Activated T-cell treated with anti-CD3 and anti-CD28 coated beads for 1 hour (primary cell): Measurements from ENCODE around the gene NCAM1.
"Not testable (repeated sequence)": the region's sequence is repeated elsewhere in the genome, so short reads cannot be mapped to it uniquely, and the experiment has no call there.

Source experiments
- DNase-seq: peaks from one replicate; pipeline ENCODE4 v3.0.0-alpha.2; 2020; ENCODE audit warnings: low read depth

Gene NCAM1

DNA sequence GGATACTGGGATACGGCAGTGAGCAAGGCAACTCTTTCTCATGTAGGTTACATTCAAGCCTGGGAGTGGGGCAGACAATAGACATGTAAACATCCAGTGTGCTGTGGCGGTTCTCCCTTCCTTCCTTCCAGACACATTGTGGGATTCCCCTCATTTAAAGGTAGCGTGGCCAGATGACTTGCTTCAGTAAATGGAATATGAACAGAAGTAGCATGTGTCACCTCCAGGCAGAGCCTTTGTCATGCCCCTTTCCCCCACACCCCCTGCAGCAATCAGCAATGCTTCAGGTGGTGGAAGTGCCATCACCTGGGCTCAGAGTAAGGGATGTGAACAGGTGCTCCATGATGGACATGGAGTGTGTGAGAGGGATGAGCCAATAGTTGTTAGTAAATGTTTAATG, 318.4 kb downstream of the NCAM1 start:
- no peak for DNase-seq

DNA sequence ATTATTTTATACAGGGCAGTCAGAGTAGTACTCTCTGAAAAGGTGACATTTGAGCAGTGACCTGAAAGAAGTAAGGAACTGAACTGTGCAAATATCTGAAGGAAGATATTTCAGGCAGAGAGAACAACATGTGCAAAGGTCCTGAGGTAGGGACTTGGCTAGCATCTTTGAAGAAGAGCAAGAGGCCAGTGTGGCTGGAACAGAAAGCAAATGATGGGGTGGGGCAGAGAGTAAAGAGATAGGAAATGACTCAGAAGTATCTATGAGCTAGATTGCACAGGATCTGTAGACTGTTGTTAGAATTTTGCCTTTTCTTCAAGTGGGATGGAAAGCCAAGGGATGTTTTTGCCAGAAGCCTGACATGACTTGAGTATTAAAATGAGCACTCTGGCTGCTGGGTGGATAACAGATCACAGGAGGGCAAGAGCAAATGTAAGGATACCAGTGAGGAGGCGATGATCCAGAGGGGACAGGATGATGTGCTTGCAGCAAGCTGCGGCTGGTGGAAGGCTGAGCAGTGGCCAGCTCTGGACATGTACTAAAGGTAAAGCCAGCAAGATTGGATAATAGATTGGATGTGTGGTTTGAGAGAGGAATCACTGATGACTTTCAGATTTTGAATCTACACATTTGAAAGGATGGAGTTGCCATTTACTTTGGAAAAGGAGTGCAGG, 320.0 kb downstream of the NCAM1 start:
- DNase-seq: no peak

DNA sequence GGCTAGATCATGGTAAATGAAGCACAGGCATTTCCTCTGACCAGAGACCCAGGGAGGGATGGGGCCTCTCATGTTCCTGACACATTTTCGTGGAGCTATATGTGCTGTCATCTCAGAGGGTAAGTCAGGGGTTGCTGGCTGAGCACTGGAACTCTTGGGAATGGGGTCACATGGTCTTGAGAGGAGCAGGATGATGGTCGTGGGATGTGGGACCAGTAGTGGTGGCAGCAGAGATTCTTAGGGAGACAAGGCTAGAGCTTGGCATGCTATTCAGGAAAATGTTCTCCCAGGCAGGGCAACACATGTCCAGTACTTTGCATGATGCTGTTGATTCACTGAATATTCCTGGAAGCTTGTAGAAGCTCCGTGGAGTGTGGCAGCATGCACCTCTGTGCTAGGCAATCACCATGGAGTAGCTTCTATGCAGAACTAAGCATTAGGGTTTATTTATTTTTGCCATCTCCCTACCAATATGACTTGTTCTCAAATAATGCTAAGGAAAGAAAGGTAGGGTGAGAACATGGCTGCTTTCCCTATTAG, 321.7 kb downstream of the NCAM1 start:
- no peak for DNase-seq

DNA sequence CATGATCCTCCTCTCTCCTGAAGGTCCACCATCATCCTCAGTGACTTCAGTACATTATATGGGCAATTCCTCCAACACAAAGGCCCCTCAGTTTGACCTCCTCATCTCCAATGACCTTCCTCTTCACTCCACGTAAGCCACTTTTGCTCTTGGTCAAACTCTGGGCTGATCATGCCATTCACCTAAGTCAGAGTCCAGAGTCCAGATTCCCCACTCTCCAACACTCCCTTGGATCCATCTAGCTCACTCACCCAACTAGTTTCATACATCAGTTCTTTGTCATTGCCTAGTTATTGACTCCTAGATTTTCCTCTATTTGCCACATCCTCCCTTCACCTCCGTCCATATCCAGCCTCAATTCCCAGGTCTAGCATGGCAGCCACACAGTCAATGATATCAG, 322.7 kb downstream of the NCAM1 start:
- no peak for DNase-seq

DNA sequence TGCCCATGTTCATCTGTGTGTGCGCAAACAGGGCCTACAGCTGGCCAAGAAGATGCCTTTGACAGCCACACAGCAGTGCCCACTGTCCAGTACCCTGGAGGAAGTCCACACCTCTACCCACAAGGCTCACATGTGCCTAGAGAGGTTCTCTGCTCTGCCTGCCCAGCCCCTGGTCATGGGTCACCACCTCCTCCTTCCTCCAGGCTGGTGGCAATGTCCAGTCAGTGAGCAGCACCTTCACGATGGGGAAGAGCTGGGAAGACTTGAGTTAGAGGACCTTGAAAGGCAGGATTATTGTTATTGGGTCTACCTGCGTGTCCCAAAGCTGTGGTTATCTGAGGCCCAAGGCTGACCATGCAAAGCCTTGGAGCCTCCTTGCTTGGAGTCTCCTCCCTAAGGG, 324.8 kb downstream of the NCAM1 start:
- no peak for DNase-seq

DNA sequence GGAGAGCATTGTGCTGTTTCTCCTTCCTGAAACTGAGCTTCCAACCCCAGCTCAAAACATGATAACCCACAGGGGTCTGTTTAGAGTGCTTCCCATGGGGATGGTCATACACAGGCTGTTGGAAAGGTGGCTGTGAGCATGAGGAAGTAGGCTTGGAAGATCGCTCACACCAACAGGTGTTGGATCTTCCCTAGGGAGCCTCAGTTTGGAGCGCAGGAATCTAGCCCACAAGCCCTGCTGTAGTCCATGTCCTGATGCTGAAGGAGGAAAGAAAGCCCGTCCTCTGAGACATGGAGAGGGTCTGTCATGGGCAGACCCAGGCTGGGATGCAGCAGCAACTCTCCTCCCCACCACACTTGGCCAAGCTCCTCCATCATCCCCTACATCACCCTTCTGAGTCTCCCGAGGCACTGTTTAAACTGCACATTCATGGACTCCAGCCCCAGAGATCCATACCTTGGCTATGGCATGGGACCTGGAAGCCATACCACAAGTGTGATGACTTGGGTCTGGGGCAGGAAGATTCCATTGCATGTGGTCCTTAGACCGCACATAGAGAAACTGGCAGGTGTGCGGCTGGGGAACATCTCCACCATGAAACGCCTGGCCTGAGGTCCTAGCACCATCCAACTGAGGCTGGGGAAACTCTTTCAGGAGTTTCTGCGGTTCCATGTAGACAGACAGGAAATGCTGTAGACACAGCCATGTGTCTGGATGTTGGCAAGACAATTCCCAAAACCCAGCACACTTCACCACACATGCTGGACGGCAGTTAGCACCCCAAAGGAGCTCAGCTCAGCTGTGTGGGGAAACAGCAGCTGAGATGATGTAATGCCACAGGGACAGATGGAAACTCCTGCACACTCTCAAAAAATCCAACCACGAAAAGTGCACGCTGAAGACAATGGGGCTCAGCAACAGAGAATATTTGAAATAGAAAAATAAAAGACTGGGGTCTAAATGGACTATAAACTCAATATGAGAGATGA, 325.6 kb downstream of the NCAM1 start:
- DNase-seq: no peak

DNA sequence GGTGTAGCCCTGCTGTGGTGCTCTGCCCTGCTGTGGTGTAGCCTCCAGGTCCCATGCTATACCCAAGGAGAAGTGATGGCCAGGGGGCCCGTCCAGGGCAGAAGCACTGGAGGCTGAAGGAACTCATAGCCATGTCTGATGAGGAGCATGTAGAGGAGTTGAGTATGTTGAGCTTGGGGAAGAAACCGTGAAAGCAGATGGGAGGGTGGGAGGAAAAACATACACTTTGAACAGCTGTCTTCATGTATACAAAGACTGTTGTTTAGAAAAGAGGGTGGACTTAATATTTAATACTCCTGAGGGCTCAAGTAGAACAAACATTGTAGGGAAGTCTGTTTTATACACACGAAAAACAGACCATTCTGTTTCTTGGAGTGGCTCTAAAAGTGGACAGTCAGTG, 326.6 kb downstream of the NCAM1 start:
- no peak for DNase-seq

DNA sequence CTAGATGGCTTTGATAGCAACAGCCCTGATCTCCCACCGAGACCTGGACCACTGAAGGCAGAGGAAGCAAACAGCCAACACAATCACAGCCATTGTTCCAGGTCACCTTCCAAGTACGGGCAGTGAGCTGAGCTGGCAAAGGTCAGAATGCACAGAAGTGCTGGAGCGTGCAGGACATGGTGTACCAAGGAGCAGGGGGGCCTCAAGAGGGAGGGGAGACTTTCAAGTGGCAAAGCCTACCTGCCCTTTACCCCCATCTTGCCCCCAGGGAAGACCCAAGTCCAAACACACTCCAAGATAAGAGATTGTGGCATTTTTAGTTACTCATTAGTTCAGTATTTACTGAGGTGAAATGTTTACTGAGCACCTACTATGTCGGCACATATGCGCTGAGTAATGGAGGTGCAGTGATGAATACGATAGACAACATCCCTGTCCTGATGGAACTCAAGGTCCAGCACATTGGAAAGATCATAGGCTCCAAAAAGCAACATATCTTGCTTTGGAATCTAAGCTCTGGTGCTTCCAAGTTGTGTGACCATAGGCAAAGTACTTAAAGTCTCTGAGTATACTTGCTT, 327.2 kb downstream of the NCAM1 start:
- DNase-seq: no peak

DNA sequence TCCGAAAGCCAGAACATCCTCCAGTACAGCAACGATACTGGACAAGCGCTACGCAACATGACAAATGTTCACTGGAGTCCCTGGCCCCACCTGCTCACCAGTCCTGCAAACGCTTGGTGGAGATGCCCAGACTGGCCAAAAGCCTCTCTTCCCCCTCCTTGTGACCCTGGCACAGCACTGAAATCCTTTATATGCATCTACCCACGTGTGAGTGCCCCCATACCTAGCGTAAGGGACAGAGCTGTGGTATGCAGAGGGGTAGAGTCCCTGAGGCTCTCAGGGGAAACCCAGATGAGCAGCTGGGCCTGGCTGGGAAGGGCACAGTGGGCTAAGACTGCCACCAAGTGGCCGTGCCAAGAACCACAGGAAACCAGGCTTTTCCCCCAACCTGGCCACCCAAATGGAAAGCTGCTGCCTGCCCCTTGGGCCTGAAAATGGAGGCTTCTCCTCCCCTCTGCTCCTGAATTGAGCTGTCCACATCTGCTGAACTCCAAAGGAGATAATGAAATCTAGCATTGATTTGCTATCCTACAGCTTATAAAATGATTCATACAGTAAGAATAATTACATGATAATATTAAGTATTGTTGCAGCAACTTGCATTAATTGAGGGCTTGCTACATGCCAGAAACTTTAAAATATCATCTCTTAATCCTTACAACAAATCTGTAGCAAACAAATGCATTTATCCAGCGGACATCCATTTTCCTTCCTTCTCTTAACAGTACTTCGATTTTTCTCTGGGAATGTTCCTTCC, 328.4 kb downstream of the NCAM1 start:
- peak; percentile 52 for DNase-seq

DNA sequence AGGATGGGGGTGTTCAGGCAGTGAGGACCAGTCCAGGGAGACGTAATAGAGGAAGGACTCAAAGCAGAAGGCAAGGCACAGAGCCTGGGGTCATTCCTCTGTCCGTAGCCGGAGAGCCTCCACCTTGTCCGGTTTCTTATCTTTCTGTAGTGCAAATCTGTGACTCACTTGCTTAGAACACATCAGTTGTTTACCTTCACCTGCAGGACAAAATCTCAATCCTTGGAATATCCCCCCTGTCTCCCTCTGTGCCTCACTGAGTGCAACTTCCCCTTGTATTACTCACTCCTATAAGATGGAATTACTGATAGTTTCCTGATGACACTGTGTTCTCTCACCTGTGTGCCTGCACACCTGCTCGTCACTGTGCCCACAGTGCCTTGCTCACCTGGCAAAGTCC, 332.7 kb downstream of the NCAM1 start:
- no peak for DNase-seq

DNA sequence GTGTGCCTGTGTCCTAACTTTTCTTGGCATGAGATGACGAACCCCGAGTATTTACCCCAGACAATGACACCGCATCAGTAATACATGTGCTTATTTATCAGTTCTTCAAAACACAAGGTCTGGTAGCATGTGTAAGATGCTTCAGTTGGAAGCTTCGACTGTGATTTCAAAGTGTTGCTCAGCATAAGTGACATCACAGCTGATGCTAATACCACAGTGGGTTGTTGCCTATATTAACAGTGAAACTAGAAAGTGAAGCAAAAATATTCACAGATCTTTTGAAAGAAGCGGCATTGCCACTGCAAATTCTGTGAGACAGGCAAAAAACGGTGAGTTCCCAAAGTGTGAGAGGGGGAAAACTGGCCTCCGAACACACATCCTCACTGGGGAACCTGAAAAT, 334.8 kb downstream of the NCAM1 start:
- no peak for DNase-seq

DNA sequence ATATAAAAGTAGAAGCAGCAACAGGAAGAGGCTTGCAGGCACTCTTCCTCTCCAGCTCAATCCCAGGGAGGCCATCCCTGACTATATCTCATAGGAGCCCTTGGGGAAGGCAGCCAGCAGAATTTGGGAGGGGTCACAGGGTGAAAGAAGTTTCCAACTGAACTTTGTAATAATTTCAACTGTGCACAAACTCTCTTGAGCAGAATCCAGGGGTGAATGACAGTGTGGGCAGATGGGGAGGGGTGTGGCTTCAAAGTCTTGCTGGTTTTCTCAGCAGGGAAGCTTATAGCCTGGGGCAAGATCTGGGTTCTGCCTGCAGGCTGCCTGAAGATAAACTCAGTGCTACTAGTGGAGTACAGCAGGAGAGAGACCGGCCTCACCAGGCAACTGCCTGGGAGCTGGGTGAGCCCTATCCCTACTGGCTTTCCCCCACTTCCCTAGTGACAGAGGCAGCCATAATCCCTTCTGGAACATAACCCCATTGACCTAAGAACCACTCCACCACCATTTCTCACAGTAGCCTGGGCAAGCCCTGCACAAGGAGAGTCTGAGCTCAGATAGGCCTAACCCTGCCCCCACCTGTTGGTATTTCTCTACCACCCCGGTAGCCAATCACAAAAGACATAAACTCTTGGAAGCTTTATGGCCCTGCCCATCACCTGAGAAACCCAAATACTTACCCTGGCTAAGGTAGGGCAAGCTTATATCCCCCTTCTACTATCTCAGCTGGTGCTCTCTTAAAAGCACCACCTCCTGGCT, 335.4 kb downstream of the NCAM1 start:
- no peak for DNase-seq

DNA sequence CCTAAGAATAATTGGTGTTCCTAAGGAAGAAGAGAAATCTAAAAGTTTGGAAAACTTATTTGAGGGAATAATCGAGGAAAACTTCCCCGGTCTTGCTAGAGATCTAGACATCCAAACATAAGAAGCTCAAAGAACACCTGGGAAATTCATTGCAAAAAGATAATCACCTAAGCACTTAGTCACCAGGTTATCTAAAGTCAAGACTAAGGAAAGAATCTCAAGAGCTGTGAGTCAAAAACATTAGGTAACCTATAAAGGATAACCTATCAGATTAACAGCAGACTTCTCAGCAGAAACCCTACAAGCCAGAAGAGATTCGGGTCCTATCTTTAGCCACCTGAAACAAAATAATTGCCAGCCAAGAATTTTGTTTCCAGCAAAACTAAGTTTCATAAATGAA, 337.3 kb downstream of the NCAM1 start:
- not testable (repeated sequence) for DNase-seq

DNA sequence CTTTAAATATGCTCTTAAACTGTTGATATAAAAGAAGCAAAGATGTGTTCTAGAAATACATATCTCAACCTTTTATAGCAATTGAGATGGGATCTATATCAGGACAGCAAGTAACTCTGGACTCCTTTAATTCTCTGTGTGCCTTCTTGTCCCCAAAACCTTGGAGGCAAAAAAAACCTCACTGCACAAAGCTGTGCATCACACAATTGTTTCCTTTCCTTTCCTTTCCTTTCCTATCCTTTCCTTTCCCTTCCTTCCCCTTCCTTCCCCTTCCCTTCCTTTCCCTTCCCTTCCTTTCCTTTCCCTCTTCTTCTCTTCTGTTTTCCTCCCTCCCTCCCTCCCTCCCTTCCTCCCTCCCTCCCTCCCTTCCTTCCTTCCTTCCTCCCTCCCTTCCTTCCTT, 343.7 kb downstream of the NCAM1 start:
- no peak for DNase-seq

DNA sequence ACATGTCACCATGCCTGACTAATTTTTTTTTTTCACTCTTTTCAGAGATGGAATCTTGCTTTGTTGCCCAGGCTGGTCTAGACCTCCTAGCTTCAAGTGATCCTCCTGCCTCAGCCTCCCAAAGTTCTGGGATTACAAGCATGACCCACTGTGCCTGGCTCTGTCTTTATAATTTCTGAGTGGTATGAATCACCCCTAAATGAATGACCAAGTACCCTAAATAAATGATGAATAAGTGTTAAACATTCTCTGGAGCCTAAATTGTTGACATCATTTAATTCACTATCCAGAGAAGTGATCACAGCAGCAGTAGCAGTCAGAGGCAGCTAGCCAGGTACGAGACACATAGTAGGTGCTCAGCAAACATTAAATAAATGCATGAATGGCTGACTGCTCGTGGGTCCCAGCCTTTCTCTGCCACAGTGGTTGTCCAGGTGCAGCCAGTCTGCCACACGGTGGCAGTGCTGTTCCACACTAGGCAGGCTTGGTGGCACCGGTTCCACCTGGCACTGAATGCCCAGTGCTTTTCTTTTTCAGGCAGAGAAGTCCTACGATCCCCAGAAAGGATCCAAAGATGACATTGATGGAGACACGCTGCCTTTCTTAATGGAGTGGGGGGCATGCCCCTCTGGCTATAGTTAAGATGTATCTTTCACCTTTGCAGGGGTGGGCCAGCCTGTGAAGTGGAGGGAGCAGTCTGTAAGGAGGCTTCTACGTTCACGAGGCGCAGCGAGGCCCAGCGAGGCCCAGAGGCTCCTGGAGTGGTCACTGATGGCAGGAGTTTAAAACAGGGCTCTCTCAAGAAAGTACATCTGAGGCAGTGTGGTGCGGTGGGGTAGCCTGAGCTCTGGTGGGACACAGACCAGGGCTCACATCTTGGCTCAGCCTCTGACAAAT, 344.5 kb downstream of the NCAM1 start:
- DNase-seq: peak; percentile 68

DNA sequence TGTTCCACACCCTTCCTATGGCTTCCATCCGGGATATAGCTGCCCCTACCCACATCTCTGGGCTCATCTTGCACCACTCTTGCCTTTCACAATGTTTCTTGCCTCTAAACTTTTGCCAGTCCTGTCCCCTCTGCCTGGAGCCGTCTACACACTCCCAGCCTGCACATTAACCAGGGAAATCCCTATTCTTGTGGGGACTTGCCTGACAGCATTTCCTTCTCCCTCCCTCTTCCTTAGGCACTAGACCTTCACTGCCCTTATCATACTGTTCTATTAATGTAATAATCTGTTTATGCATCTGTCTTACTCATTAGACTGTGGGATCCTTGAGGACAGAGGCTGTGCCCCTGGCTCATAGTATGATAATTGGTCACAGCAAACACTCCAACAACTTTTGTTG, 347.4 kb downstream of the NCAM1 start:
- no peak for DNase-seq

DNA sequence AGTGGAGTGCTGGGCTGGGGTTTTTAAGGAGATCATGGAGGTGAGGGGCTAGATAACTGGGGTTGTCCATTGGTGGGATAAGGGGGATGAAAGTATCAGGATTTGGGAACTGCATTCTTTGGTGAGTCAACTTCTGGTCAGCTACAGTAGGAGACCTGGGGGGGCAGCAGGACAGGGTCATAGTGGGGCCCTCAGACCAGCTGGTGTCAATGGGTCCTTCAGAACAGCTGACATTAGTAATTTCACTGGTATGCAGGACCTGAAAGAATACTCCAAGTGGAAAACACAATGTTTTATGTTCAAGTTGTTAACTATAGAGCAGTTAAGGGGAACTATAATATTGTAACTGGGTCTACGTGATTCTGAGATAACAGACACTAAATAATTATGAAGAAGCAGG, 350.3 kb downstream of the NCAM1 start:
- DNase-seq: no peak

DNA sequence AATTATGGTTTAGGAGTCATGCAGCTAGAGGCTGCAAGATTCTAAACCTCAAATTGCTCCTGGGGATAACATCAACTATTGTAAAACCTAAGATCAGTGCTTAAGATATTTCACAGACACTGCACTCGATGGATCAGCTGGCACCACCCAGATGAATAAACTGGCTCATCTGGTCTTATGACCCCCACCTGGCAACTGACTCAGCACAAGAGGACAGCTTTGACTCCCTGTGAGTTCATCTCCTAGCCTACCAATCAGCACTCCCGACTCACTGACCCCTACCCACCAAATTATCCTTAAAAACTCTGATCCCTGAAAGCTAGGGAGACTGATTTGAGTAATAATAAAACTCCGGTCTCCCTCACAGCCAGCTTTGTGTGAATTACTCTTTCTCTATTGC, 352.4 kb downstream of the NCAM1 start:
- DNase-seq: no peak

DNA sequence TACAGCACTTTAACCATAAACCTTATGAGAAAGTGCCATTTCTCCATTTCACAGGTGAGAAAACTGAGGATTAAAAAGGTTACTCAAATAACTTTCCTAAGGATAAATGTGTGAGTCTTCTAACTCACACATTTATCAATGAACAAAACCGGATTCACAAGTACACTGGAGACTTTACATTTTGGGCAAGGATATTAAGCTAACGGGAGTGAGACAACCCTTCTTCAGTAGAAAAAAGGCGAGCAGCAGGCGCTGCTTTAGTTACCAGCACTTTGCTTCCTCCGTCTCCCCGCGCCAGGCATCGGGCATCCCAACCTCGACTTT, 352.8 kb downstream of the NCAM1 start:
- DNase-seq: no peak
